HG02840 (cell line): ENCODE results near the gene GRK1.

ENCODE experiments used
- ATAC-seq: cut with Tn5 transposase; IDR thresholded peaks from one replicate; pipeline ENCODE4 v1.9.1; 2021; ENCODE audit warnings: mild to moderate bottlenecking, moderate library complexity, moderate number of reproducible peaks; ENCODE audit not compliant: unreplicated experiment, low FRiP score

Gene GRK1

DNA sequence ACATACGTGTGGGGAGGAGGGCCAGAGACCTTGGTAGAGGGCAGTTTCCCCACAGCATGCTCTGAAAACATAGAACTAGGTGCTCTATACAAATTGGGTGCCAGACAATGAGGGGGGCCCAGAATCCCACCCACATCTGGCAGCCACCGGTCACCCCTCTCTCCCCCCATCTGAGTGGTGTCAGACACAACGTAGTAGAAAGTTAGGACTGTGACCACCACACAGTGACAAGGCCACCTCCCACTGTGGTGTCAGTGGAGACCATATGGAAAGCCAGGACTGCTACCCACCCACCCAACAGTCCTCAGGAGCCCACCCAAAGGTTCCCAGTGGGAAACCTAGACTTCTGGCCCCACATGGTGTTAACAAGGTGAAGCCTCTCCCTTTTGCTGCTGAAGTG is 7.0 kb upstream of the GRK1 start:
- no peak for ATAC-seq

DNA sequence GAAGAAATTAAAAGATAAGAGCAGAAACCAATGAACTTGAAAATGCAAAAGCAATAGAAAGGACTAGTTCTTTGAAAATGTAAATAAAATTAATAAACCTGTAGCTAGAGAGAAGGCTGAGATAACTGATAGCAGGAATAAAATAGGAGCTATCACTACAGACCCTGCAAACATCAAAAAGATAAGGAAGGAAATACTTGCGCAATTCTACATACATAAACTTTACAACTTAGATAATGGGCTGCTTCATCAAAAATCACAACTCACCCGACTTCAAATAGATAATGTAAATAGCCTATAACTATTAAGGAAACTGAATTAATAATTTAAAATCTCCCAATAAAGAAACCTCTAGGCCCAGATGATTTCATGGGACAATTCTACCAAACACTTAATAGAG is 5.5 kb upstream of the GRK1 start:
- ATAC-seq, result no peak

GRCh38 chr13:113663934-113664333 is 3.1 kb upstream of the GRK1 start:
- no peak for ATAC-seq

DNA sequence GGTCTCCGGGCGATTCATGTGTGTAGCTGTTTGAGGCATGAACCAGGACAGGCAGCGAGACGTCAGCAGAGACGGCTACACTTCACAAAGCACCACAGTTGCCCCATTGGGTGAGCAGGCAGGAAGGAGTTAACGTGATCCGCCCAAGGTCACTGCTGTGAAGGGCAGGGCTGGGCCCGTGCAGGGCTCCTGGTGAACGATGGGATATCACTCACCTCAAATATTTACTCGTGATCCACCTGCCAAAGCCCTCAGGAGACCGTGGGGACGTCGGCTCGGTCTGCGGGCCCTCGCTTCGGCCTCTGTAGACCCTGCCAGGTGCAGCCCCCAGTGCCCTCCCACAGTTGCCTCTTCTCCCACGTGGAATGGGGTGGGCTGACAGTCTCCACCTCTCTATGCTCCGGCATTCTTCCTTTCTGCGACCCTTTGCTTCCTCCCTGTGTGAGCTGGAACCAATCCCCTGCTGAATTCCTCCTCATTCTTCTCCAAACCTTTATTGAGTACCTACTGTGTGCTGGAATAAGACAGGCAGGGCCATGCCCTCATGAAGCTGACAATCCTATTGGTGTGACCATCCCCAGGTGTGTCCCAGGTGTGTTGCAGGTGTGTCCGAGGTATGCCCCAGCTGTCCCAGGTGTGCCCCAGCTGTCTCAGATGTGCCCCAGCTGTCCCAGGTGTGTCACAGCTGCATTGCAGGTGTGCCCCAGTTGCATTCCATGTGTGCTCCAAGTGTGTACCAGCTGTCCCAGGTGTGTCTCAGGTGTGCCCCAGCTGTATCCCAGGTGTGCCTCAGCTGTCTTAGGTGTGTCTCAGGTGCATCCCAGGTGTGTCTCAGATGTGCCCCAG is 2.0 kb upstream of the GRK1 start:
- no peak for ATAC-seq

GRCh38 chr13:113665597-113666328 is 1.3 kb upstream of the GRK1 start:
- no peak for ATAC-seq

- no peak for ATAC-seq
Measured at GRCh38 chr13:113666329-113666670, 719 bp upstream of the GRK1 start.

DNA sequence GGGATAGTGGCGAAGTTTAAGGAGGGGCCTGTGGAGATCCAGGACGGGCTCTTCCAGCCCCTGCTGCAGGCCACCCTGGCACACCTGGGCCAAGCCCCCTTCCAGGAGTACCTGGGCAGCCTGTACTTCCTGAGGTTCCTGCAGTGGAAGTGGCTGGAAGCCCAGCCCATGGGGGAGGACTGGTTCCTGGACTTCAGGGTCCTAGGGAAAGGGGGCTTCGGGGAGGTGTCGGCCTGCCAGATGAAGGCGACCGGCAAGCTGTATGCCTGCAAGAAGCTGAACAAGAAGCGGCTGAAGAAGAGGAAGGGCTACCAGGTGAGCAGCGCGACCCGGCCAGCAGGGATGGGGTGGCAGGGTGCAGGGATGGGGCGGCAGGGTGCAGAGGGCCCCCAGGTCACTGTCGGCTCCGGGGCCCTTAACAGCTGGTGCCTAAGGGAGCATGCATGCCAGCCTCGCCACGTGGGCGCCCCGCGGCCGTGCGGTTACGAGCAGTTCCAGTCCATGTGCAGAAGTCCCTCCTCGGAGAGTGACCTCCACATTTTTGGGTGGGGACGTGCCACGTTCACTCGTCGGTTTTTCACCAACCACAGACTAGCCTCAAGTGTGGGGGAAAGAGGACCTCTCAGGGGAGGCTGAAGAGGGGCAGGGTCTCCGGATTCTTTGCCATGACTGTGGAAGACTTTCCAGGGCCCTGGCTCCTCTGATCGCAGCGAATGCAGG is 912 bp downstream of the GRK1 start:
- no peak for ATAC-seq

DNA sequence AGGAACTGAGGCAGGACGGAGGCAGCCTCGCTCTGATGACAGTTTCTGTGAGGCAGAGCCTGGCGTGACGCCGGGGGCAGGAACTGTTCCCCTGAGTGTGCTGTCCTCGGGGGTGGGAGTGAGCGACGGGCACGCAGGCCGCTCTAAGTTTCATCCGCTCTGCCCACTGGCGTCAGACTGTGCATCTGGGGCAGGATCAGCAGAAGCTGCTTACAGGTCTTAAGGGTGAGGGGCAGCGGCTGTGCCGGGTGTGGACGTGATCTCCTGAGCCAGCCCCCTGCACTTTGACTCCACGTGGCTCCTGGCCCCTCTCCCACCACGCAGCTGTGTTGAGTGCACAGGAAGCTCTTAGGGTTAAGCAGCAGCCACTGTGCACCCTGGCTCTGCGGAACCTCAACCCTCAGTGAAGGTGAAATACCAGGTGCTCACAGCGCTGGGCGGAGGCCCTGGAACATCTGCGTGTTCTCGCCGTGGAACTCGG is 1.5 kb downstream of the GRK1 start:
- no peak for ATAC-seq

DNA sequence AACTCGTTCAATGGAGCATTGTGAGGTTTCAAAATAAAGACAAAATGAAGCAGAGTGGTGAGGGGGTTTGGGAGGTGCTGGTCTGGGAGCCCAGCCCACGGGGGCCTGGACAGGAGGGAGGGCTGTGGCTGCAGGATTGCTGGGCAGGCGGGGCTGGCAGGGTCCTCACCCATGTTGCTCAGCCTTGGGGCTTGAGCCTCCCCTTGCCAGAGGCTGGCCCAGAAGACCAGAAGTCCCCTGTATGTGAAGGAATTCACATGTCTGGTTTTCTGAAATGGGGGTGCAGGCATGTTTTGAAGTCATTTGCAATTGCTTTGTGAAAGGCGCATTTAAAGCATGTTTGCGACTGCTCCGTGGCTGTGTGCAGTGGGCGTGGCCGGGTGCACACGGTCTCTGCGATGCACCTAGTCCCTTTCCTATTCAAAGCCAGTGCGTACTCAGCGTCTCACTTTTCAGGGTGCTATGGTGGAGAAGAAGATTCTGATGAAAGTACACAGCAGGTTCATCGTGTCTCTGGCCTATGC is 2.3 kb downstream of the GRK1 start:
- no peak for ATAC-seq

DNA sequence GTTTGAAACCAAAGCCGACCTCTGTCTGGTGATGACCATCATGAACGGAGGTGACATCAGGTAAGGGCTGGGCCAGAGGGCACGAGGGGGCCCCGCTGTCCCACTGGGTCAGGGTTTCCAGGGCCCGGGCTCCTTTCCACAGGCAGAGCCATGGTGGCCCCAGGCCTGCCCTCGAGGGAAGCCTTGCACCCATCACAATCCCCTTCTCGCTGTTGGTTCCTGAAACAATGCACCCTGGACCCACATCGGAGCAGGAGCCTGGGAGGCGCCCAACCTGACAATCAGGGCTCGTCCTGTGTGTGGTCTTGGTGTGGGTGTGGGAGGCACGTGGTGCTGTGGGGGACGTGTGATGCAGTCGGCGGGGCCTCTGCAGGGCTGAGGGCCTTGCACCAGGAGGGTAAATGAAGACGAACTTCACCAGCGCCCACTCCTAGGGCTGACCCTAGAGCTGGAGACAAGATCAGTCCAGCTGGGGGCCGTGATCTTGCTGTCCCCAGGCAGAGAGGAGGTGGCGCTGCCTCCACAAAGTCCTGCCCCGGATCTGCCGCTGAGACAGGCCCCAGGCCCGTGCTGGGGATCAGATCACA is 2.8 kb downstream of the GRK1 start:
- no peak for ATAC-seq

GRCh38 chr13:113670541-113670940 is 3.5 kb downstream of the GRK1 start:
- ATAC-seq, result no peak

DNA sequence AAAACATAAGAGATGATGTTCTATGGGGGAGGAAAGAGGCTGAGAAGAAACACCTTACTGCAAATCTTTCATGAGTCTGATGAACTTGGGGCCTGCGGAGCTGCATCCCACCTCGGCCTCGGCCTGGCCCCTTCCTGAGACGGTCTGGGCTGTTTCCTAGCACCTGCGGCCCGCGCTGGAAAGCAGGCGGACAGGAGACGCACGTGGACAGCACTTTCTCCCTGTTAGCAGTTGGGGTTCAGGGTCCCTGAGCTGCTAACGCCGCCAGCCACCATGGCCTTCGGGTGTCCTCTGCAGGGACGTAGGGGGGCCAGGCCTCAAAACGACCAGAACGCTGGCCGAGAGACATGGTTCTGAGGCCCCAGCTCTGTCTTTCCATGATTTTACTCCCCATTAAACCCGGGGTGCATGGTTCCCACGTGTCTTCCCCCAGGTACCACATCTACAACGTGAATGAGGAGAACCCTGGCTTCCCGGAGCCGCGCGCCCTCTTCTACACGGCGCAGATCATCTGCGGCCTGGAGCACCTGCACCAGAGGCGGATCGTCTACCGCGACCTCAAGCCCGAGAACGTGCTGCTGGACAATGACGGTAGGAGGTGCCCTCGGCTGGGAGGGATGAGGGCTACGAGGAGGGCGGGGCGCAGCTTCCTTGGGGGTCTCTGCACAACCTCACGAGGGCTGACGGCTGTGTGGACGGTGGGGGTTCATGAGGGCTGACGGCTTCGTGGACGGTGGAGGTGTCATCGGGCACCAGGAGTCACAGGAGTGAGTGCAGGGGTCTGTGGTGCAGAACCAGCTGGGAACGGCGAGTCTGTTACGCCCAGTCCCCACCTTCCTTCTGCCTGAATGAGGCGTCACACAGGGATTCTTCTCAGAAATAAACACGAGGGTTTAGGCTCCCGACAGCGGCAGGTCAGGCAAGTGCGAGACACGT is 4.3 kb downstream of the GRK1 start:
- ATAC-seq, result no peak

GRCh38 chr13:113672002-113672651 is 5.1 kb downstream of the GRK1 start:
- ATAC-seq, result no peak

GRCh38 chr13:113722921-113723320 is 55.9 kb downstream of the GRK1 start:
- ATAC-seq, result no peak

- no peak for ATAC-seq
Measured at GRCh38 chr13:113723410-113724015, 56.5 kb downstream of the GRK1 start.

GRCh38 chr13:113724016-113724758 is 57.2 kb downstream of the GRK1 start:
- ATAC-seq, result no peak

- peak; percentile 89 for ATAC-seq
Measured at GRCh38 chr13:113724780-113725315, 57.8 kb downstream of the GRK1 start.
